PC-3 (cell line): ENCODE measurements around the gene NOCT.

Experiments used
- EZH2 ChIP-seq: fragments of 300-600 bp; sonication (generic); IDR thresholded peaks from one replicate; pipeline ENCODE4 v1.6.1; 2017; ENCODE audit warnings: antibody characterized with exemption, mild to moderate bottlenecking, low read length; ENCODE audit not compliant: unreplicated experiment
- EZH2phosphoT487 ChIP-seq: fragments of 300-600 bp; sonication (generic); IDR thresholded peaks from 2 replicates; pipeline ENCODE4 v1.6.1; 2018; ENCODE audit warnings: mild to moderate bottlenecking, antibody characterized with exemption, low read length, borderline replicate concordance
- TF ChIP-seq, protein P1 (sequence below): fragments of 300-600 bp; sonication (generic); conservative IDR thresholded peaks from 2 replicates; pipeline ENCODE4 v1.5.1; 2017; ENCODE audit warnings: antibody characterized with exemption, low read depth, mild to moderate bottlenecking, low read length

DNA sequence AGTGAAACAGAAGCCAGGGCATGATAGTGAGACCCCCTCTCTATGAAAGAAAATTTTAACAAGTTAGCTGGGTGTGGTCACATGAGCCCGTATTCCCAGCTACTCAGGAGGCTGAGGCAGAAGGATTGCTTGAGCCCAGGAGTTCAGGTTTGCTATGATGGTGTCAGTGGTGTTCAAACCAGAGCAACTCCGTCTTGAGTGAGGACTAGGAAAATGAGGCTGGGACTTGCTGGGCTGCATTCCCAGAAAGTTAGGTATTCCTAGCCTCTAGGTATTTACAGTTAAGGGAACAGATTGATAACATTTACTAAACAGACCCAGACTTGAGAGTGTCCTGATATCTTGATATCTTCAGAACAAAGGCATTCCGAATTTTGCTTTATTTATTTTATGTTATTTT, 37.0 kb upstream of the NOCT start:
- no peak for TF ChIP-seq EZH2phosphoT487
- TF ChIP-seq, protein P1, sequence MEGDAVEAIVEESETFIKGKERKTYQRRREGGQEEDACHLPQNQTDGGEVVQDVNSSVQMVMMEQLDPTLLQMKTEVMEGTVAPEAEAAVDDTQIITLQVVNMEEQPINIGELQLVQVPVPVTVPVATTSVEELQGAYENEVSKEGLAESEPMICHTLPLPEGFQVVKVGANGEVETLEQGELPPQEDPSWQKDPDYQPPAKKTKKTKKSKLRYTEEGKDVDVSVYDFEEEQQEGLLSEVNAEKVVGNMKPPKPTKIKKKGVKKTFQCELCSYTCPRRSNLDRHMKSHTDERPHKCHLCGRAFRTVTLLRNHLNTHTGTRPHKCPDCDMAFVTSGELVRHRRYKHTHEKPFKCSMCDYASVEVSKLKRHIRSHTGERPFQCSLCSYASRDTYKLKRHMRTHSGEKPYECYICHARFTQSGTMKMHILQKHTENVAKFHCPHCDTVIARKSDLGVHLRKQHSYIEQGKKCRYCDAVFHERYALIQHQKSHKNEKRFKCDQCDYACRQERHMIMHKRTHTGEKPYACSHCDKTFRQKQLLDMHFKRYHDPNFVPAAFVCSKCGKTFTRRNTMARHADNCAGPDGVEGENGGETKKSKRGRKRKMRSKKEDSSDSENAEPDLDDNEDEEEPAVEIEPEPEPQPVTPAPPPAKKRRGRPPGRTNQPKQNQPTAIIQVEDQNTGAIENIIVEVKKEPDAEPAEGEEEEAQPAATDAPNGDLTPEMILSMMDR = no peak
- no peak for TF ChIP-seq EZH2
